Aorta (tissue), 5 donors: ENCODE results near the gene ANKRD30A. TPM values are rescaled to one million over a fixed set of nuclear protein-coding genes. Genes with fewer than 3 reads are reported as not detected.
"Not testable (repeated sequence)": the region's sequence is repeated elsewhere in the genome, so short reads cannot be mapped to it uniquely, and the experiment has no call there.

Experiments used
- ATAC-seq: fragments of 200-7000 bp; cut with Tn5 transposase; one replicate; pipeline ENCODE4 v1.9.1; 2022; ENCODE audit warnings: moderate library complexity; ENCODE audit not compliant: low FRiP score
- DNase-seq, 2 donors: peaks; one replicate each; pipeline ENCODE4 v3.0.0-alpha.2; 2020
- H3K27ac ChIP-seq, 2 donors: one replicate each; pipeline ENCODE4 v1.5.1; 2013; ENCODE audit warnings: low read length in 2 of 2, mild to moderate bottlenecking in 2 of 2, moderate library complexity in 2 of 2, control low read depth in 1 of 2, inconsistent platforms in 1 of 2, low read depth in 1 of 2
- H3K27me3 ChIP-seq, 2 donors: one replicate each; pipeline ENCODE4 v1.6.1; 2013; ENCODE audit warnings: control low read depth in 1 of 2, low read length in 1 of 2, mild to moderate bottlenecking in 1 of 2, moderate library complexity in 1 of 2; ENCODE audit not compliant: insufficient read depth in 2 of 2, control insufficient read depth in 1 of 2
- H3K36me3 ChIP-seq, 2 donors: one replicate each; pipeline ENCODE4 v1.6.1; 2013; ENCODE audit warnings: control low read depth in 1 of 2, low read length in 1 of 2, mild to moderate bottlenecking in 1 of 2; ENCODE audit not compliant: insufficient read depth in 2 of 2, control insufficient read depth in 1 of 2
- H3K4me1 ChIP-seq, 2 donors: one replicate each; pipeline ENCODE4 v1.6.1; 2013; ENCODE audit warnings: low read length in 2 of 2, control low read depth in 1 of 2, mild to moderate bottlenecking in 1 of 2, moderate library complexity in 1 of 2; ENCODE audit not compliant: insufficient read depth in 2 of 2, control insufficient read depth in 1 of 2
- H3K4me3 ChIP-seq, 2 donors: one replicate each; pipeline ENCODE4 v1.5.1; 2013; ENCODE audit warnings: low read length in 2 of 2, control low read depth in 1 of 2, mild to moderate bottlenecking in 1 of 2
- H3K9me3 ChIP-seq: one replicate; pipeline ENCODE4 v1.6.1; 2013; ENCODE audit warnings: mild to moderate bottlenecking, low read length; ENCODE audit not compliant: control insufficient read depth
- WGBS, 2 donors: extraction: QIAGEN DNeasy Blood & Tissue Kit; methylation state at CpG; one replicate each; pipeline ENCODE4 v1.1.7; 2013; 5-methylcytosine and 5-hydroxymethylcytosine counted together
- intact Hi-C, 2 donors: fragments of 100-400 bp; cut with DNase I; formaldehyde crosslinking; loops; one replicate each; pipeline versions ENCODE4 v1.14.2 to v1.15.0; 2022
- long read RNA-seq, 2 donors: library from polyadenylated mRNA; unstranded; transcript quantifications; one replicate each; pipeline ENCODE4 v2.0.0, GENCODE V29; 2020 to 2021
- polyA plus RNA-seq, 2 donors: library from polyadenylated mRNA; stranded (reverse); fragments of 200-250 nt; gene quantifications; one replicate each; pipeline ENCODE4 v1.2.3, GENCODE V29; 2013
- total RNA-seq, 2 donors: library from RNA; stranded (reverse); fragmentation: NEBNext Ultra II Directional; extraction: Animal tissue kit (Norgen Biotek cat#: 25700); gene quantifications; one replicate each; pipeline ENCODE4 v1.2.1, GENCODE V29; 2021
- donor health status: healthy with polysubstance abuse.
- donor health status: Bipolar disorder and iron deficiency.
- donor health status: DM: no; HTN: no; CAD: no.
- donor health status: DM: no; HTN: no; CAD: no.
- donor health status: DM: yes; HTN: yes; CAD: no.

ANKRD30A gene
- total RNA-seq (not detected), polyA plus RNA-seq (not detected)
- long read RNA-seq, donor 1, partial matches to known transcripts: 1 of 1 reads
- long read RNA-seq, donor 1, other reads (novel, unspliced or antisense): 0 of 1 reads
- long read RNA-seq, donor 2: 0 reads

GRCh38 chr10:37125191-37125732 is at the start of gene ANKRD30A:
TSS of gene ANKRD30A (plus strand) at chr10:37125598. CDS start at chr10:37125788, 190 bp downstream.
- Histone ChIP-seq H3K9me3 (no peaks in the 10 kb centered on the region), H3K4me1 (no peaks in the 10 kb centered on the region), H3K27ac (no peak within 1 kb of the TSS), H3K36me3 (no peaks in the 10 kb centered on the region), H3K27me3 (no peaks in the 10 kb centered on the region), H3K4me3 (no peak within 1 kb of the TSS)
- DNase-seq (no peak), ATAC-seq (no peak)
- intact Hi-C loops: no loop called here
- WGBS, 2 donors: 89% methylated on average over 39 of the region's 39 CpGs

DNA sequence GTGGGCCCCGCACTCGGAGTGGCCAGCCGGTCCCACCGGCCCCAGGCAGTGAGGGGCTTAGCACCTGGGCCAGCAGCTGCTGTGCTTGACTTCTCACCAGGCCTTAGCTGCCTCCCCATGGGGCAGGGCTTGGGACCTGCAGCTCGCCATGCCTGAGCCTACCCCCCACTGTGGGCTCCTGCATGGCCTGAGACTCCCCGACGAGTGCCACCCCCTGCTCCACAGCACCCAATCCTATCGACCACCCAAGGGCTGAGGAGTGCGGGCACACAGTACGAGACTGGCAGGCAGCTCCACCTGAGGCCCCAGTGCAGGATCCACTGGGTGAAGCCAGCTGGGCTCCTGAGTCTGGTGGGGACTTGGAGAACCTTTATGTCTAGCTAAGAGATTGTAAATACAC is 49.3 kb upstream of the ANKRD30A start:
- H3K4me1 ChIP-seq, H3K27me3 ChIP-seq, ATAC-seq, DNase-seq, H3K36me3 ChIP-seq, intact Hi-C loops, H3K4me3 ChIP-seq, H3K9me3 ChIP-seq, H3K27ac ChIP-seq: not testable (repeated sequence)
- WGBS, 2 donors: 85 to 89% methylated on average over 10 of the region's 10 CpGs

DNA sequence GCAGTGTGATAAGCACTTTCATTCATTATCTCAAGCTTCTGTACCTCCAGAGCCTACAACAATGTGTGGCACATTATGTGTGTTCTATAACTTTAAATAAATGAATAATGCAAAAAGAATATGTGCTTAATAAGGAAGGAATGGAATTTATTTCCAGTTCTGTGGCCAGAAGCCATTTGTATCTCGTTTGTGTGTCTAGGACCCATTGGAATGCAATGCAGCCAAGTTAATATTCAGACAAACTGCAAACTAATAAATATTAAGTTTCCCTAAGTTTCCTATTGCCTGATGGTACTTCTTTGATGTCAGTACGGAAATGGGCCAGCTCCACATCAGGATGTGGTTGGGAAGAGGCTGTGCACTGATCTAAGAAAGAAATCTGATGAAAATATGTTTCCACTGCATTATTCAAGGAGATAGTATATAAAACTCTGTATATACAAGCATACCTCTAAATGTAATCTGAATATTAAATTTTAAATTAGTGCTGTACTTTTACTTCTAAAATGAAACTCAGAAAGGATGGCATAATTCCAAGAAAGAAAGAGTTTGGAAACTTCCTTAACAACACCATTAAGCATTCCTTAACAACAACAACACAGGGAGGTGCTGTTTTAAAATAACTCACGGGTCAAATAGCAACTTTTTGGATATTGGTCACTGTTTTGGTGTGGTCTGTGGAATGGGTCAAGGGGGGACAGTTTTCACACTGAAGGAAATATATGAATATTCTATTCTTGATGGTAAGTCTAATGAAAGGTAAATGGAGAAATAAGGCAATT is 29.4 kb upstream of the ANKRD30A start:
- Histone ChIP-seq H3K4me3 (no peak overlapping the region), H3K36me3 (no peaks in the 10 kb centered on the region), H3K27ac (no peak overlapping the region), H3K27me3 (no peaks in the 10 kb centered on the region), H3K9me3 (no peaks in the 10 kb centered on the region), H3K4me1 (no peaks in the 10 kb centered on the region)
- ATAC-seq (no peak), DNase-seq (no peak)
- intact Hi-C loops: no loop called here
- 3 to 5% methylated on average over 3 of the region's 3 CpGs for WGBS, 2 donors

DNA sequence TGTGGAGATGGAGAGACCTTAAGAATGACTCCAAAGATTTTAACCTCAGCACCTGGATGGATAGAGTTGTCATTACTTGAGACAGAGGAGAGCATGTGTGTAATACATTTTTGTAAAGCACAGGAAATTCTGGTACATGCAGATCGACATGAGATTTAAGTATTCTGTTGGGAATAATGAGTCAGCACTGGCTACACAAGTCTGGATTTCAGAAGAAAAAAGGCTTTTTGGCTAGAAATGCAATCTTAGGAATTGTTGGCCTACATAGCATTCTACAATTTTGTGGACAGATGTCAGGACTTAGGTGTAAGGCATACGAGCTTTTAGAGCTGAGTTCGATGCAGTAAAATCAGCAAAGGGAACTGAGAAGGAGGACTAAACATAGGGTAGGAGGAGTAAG is 24.1 kb upstream of the ANKRD30A start:
- 13 to 23% methylated on average over 3 of the region's 3 CpGs for WGBS, 2 donors

GRCh38 chr10:37109000-37109399 is 16.4 kb upstream of the ANKRD30A start:
- no peaks in the 10 kb centered on the region for H3K4me1 ChIP-seq
- H3K4me3 ChIP-seq: no peak overlapping the region
- intact Hi-C loops: no loop called here
- DNase-seq (no peak), ATAC-seq (no peak)
- no peaks in the 10 kb centered on the region for H3K9me3 ChIP-seq
- 67 to 80% methylated on average over 1 of the region's 1 CpG for WGBS, 2 donors
- no peaks in the 10 kb centered on the region for H3K27me3 ChIP-seq
- H3K27ac ChIP-seq: no peak overlapping the region
- H3K36me3 ChIP-seq: no peaks in the 10 kb centered on the region

More for the DNA sequence above, 24.1 kb upstream of the ANKRD30A start:
- Histone ChIP-seq H3K27me3 (no peaks in the 10 kb centered on the region), H3K4me1 (no peaks in the 10 kb centered on the region), H3K9me3 (no peaks in the 10 kb centered on the region), H3K36me3 (no peaks in the 10 kb centered on the region), H3K4me3 (no peak overlapping the region), H3K27ac (no peak overlapping the region)
- intact Hi-C loops: no loop called here
- ATAC-seq (no peak), DNase-seq (no peak)

DNA sequence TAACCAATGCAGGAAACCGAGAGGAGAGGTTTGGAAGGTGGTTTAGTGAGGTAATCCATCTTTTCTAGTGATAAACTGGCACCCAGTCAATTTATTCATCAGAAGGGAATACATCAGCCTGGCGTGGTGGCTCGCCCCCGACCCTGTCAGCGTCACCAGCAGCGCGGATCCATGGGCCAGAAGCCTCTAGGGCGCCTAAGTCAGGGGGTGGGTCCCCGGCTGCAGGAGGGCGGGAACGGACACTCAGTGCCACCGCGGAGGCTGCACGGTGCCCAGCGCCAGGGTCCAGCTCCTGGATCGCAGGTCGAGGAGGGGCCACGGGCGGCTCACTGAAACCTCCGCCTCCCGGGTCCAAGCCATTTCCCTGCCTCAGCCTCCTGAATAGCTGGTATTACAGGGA is 866 bp upstream of the ANKRD30A start:
- no peak for ATAC-seq

GRCh38 chr10:37125921-37126320 is 523 bp downstream of the ANKRD30A start:
- no peak overlapping the region for H3K27ac ChIP-seq
- DNase-seq (no peak), ATAC-seq (no peak)
- no peaks in the 10 kb centered on the region for H3K4me1 ChIP-seq
- no peaks in the 10 kb centered on the region for H3K9me3 ChIP-seq
- no peaks in the 10 kb centered on the region for H3K27me3 ChIP-seq
- H3K4me3 ChIP-seq: no peak overlapping the region
- intact Hi-C loops: no loop called here
- WGBS, 2 donors: 94 to 96% methylated on average over 10 to 12 of the region's 12 CpGs
- H3K36me3 ChIP-seq: no peaks in the 10 kb centered on the region

More for the DNA sequence above, 866 bp upstream of the ANKRD30A start:
- no peaks in the 10 kb centered on the region for H3K4me1 ChIP-seq
- H3K36me3 ChIP-seq: no peaks in the 10 kb centered on the region
- DNase-seq: no peak
- WGBS, 2 donors: 93% methylated on average over 21 of the region's 21 CpGs
- H3K27me3 ChIP-seq: no peaks in the 10 kb centered on the region
- no peak overlapping the region for H3K27ac ChIP-seq
- H3K9me3 ChIP-seq: no peaks in the 10 kb centered on the region
- intact Hi-C loops: no loop called here
- H3K4me3 ChIP-seq: no peak overlapping the region

- no peaks in the 10 kb centered on the region for H3K4me1 ChIP-seq
- no peaks in the 10 kb centered on the region for H3K36me3 ChIP-seq
- H3K9me3 ChIP-seq: no peaks in the 10 kb centered on the region
- no peak overlapping the region for H3K27ac ChIP-seq
- intact Hi-C loops: no loop called here
- no peak for ATAC-seq
- WGBS, 2 donors: 17 to 19% methylated on average over 5 of the region's 5 CpGs
- no peaks in the 10 kb centered on the region for H3K27me3 ChIP-seq
- no peak overlapping the region for H3K4me3 ChIP-seq
- DNase-seq: no peak
These were observed 21.0 kb downstream of the ANKRD30A start for GRCh38 chr10:37146443-37146842.

GRCh38 chr10:37162430-37162829 is 37.0 kb downstream of the ANKRD30A start:
- WGBS, 2 donors: 71 to 78% methylated on average over 4 of the region's 4 CpGs
- DNase-seq, H3K9me3 ChIP-seq, H3K36me3 ChIP-seq, H3K4me3 ChIP-seq, H3K27ac ChIP-seq, intact Hi-C loops, H3K4me1 ChIP-seq, H3K27me3 ChIP-seq, ATAC-seq: not testable (repeated sequence)
